ENCODE results near the gene TLCD3B.

GRCh38 chr16:29984764-29985147 lies 46.3 kb downstream of the TLCD3B start:
- TF ChIP-seq, protein P1, sequence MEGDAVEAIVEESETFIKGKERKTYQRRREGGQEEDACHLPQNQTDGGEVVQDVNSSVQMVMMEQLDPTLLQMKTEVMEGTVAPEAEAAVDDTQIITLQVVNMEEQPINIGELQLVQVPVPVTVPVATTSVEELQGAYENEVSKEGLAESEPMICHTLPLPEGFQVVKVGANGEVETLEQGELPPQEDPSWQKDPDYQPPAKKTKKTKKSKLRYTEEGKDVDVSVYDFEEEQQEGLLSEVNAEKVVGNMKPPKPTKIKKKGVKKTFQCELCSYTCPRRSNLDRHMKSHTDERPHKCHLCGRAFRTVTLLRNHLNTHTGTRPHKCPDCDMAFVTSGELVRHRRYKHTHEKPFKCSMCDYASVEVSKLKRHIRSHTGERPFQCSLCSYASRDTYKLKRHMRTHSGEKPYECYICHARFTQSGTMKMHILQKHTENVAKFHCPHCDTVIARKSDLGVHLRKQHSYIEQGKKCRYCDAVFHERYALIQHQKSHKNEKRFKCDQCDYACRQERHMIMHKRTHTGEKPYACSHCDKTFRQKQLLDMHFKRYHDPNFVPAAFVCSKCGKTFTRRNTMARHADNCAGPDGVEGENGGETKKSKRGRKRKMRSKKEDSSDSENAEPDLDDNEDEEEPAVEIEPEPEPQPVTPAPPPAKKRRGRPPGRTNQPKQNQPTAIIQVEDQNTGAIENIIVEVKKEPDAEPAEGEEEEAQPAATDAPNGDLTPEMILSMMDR (IDR thresholded peaks at IDR 0.05; ENCODE audit: insufficient read depth, low read depth, low read length): no peak
- no peak for TF ChIP-seq EZH2 (IDR thresholded peaks at IDR 0.05; ENCODE audit: insufficient read depth, low read length)
